T-cell (primary cell): ENCODE measurements around the gene SLC23A2. TPM values are rescaled to one million over a fixed set of nuclear protein-coding genes. Genes with fewer than 3 reads are reported as not detected.

ENCODE experiments used
- ATAC-seq, 4 experiments: fragments of 200-7000 bp in 3 of 4; fragments of 150-1000 bp in 1 of 4; cut with Tn5 transposase; replicated peaks in 1 of 4; 1 replicate in 3 of 4; 2 replicates in 1 of 4; pipeline ENCODE4 v1.10.0; 2021; ENCODE audit warnings: moderate library complexity in 3 of 4, mild to moderate bottlenecking in 2 of 4, moderate number of reproducible peaks in 1 of 4
- CTCF ChIA-PET, 2 donors: fragments of 300-600 bp; sonication (Branson Sonifier 250); formaldehyde crosslinking; loops; one replicate each; lab custom pipeline; 2022; ENCODE audit warnings: antibody characterized with exemption in 2 of 2; lab: Charles Lee
- POLR2A ChIA-PET, 2 donors: fragments of 300-600 bp; sonication (Branson Sonifier 250); formaldehyde crosslinking; loops; one replicate each; lab custom pipeline; 2022; ENCODE audit warnings: antibody characterized with exemption in 2 of 2; lab: Charles Lee
- DNase-seq, 35 experiments: peaks; one replicate each; pipeline versions ENCODE4 v3.0.0 to v3.0.0-alpha.2; 2013 to 2023
- H3K27ac ChIP-seq: one replicate; pipeline ENCODE4 v1.5.1; 2013; ENCODE audit warnings: low read length
- H3K27me3 ChIP-seq, 2 experiments: replicated peaks in 1 of 2; 1 replicate in 1 of 2; 2 replicates in 1 of 2; pipeline versions ENCODE4 v1.6.1 to v1.7.0; 2013; ENCODE audit warnings: low read length in 1 of 2, mixed read lengths in 1 of 2; ENCODE audit not compliant: control insufficient read depth in 2 of 2, insufficient read depth in 2 of 2; ENCODE audit errors: extremely low read depth in 1 of 2
- H3K36me3 ChIP-seq, 2 donors: 1 replicate in 1 of 2; 2 replicates in 1 of 2; pipeline versions ENCODE4 v1.6.1 to v1.7.0; 2013; ENCODE audit warnings: low read length in 1 of 2; ENCODE audit not compliant: control insufficient read depth in 2 of 2, insufficient read depth in 1 of 2; ENCODE audit errors: extremely low read depth in 1 of 2
- H3K4me1 ChIP-seq, 2 experiments: 1 replicate in 1 of 2; 2 replicates in 1 of 2; pipeline versions ENCODE4 v1.6.1 to v1.7.0; 2013; ENCODE audit warnings: low read length in 2 of 2, mixed read lengths in 1 of 2; ENCODE audit not compliant: insufficient read depth in 2 of 2, control insufficient read depth in 1 of 2; ENCODE audit errors: extremely low read depth in 1 of 2
- H3K4me3 ChIP-seq, 2 donors: 1 replicate in 1 of 2; 2 replicates in 1 of 2; pipeline versions ENCODE4 v1.5.1 to v1.7.0; 2013; ENCODE audit warnings: mild to moderate bottlenecking in 2 of 2, low read length in 1 of 2, moderate library complexity in 1 of 2; ENCODE audit not compliant: control insufficient read depth in 1 of 2; ENCODE audit errors: extremely low read depth in 1 of 2
- H3K9me3 ChIP-seq: 2 replicates; pipeline ENCODE4 v1.7.0; 2013
- H3K27ac Mint-ChIP-seq, 2 donors: one replicate each; pipeline ENCODE4 v1.8.0; 2020 to 2021; ENCODE audit warnings: mild to moderate bottlenecking in 2 of 2, mixed read lengths in 2 of 2
- H3K27me3 Mint-ChIP-seq, 2 donors: one replicate each; pipeline ENCODE4 v1.8.0; 2021 to 2022; ENCODE audit warnings: mixed read lengths in 2 of 2
- H3K36me3 Mint-ChIP-seq: one replicate; pipeline ENCODE4 v1.8.0; 2021; ENCODE audit warnings: mixed read lengths
- H3K4me1 Mint-ChIP-seq, 3 donors: one replicate each; pipeline ENCODE4 v1.8.0; 2020 to 2022; ENCODE audit warnings: mixed read lengths in 3 of 3, mild to moderate bottlenecking in 1 of 3
- H3K4me3 Mint-ChIP-seq, 3 donors: one replicate each; pipeline ENCODE4 v1.8.0; 2020 to 2022; ENCODE audit warnings: mild to moderate bottlenecking in 3 of 3, mixed read lengths in 3 of 3, moderate library complexity in 3 of 3
- H3K9me3 Mint-ChIP-seq, 3 donors: one replicate each; pipeline ENCODE4 v1.8.0; 2020 to 2022; ENCODE audit warnings: mixed read lengths in 3 of 3
- WGBS: methylation state at CpG from one replicate; pipeline ENCODE4 v1.1.5; 2013; ENCODE audit warnings: missing lambda C conversion rate; ENCODE audit not compliant: insufficient coverage; 5-methylcytosine and 5-hydroxymethylcytosine counted together
- total RNA-seq, 35 experiments: library from RNA in 6 of 35; stranded (reverse) in 6 of 35; fragments of 120-200 nt in 1 of 35; gene quantifications; one replicate each; pipeline versions ENCODE4 v1.2.1 to v1.2.4 and lab custom pipeline; 2013 to 2026

Gene SLC23A2
- total RNA-seq, 5 donors from 2014 or later (not counting 1 experiment from before 2014, with no cell fraction given): 17.7 to 22.9 (median 20.9) TPM

DNA sequence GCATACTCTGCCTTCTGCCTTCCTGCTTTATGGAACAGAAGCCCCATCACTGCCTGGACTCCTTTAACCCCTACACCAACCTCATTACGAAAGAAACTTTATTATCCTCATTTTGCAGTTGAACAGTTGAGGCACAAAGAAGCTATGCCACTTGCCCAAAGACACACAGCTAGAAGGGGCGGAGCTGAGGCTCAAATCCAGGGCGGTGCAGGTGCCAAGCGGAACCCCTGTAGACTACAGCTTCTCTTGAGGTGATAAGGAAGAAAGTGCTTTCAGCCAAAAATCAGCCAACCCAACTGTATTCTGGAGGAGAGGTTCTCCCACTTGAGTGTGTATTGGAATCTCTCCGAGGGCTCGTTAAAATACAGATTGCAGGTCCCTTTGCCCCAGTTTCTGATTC is 189.1 kb downstream of the SLC23A2 start:
- Mint-ChIP-seq H3K27me3 (no peaks in the 10 kb centered on the region), H3K36me3 (peaks cover 15% of the 10 kb centered on the region), H3K4me1 (peaks cover 87 to 90% (median 90%) of the 10 kb centered on the region in 3 donors), H3K9me3 (no peaks in the 10 kb centered on the region), H3K4me3 (peak overlapping the region; percentile 65 to 81 (median 68)), H3K27ac (peak overlapping the region; percentile 97 to 98)
- no peaks in the 10 kb centered on the region for H3K27me3 ChIP-seq
- peaks cover 6 to 13% of the 10 kb centered on the region in 2 donors for H3K36me3 ChIP-seq
- no peaks in the 10 kb centered on the region for H3K9me3 ChIP-seq
- CTCF ChIA-PET: interaction anchor here in 1 of 2 donors (0.9 to 1.5 kb wide), 3 partner anchors 12 to 150 kb away, joined by 3 to 6 read pairs (median 4); no protein-coding TSS in a partner anchor
- peak overlapping the region; percentile 99 for H3K27ac ChIP-seq
- no peak for ATAC-seq
- H3K4me1 ChIP-seq: peaks cover 64 to 86% of the 10 kb centered on the region in 2 experiments
- POLR2A ChIA-PET: interaction anchor here in 1 of 2 donors (0.5 to 1.3 kb wide), 3 partner anchors 15 to 315 kb away, joined by 3 to 6 read pairs (median 3); partner anchors contain the start of gene CDS2
- peak in 12 of 35 experiments; percentile 15 to 46 (median 26) for DNase-seq
- H3K4me3 ChIP-seq: peak overlapping the region; percentile 9 to 44
- WGBS: 16% methylated on average over 2 of the region's 6 CpGs

DNA sequence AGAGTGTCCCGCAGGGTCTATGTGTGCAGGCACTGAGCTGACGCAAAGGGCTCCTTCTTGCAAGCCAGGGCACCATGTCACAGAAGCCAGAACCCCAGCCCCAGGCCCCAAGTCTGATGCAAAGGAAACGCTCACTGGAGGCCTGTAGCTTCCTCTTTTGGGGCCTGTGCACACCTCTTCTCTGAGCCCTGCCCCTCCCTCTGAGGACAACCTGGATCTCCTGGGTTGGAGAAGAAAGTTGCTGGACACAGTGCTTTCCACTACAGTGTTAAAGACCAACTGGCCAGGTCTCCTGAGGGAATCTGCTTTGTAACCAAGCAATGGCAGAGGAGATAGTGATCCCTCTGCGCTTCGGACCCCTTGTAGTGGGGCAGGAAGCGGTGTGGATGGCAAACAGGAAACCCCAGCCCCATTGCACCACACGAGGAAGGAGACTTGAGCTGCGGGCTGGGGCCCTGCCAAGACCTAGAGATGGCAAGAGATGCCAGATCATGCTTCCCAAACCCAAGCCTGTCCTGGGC is 189.6 kb downstream of the SLC23A2 start:
- H3K36me3 ChIP-seq: peaks cover 6 to 11% of the 10 kb centered on the region in 2 donors
- ATAC-seq (peak; percentile 42 to 71 (median 68)), DNase-seq (peak; percentile 62 to 86 (median 76))
- peak overlapping the region; percentile 9 to 56 for H3K4me3 ChIP-seq
- Mint-ChIP-seq H3K36me3 (peaks cover 14% of the 10 kb centered on the region), H3K9me3 (no peaks in the 10 kb centered on the region), H3K27ac (peak overlapping the region; percentile 97 to 98), H3K4me3 (peak overlapping the region; percentile 65 to 81 (median 68)), H3K4me1 (peaks cover 87 to 94% (median 90%) of the 10 kb centered on the region in 3 donors), H3K27me3 (no peaks in the 10 kb centered on the region)
- no peaks in the 10 kb centered on the region for H3K27me3 ChIP-seq
- 6% methylated on average over 6 of the region's 8 CpGs for WGBS
- ChIA-PET POLR2A (interaction anchor here in 1 of 2 donors (0.5 to 1.3 kb wide), 3 partner anchors 14 to 315 kb away, joined by 3 to 6 read pairs (median 3); partner anchors contain the start of gene CDS2), CTCF (interaction anchor here in 1 of 2 donors (0.9 to 1.5 kb wide), 3 partner anchors 13 to 150 kb away, joined by 3 to 6 read pairs (median 4); no protein-coding TSS in a partner anchor)
- H3K9me3 ChIP-seq: no peaks in the 10 kb centered on the region
- H3K27ac ChIP-seq: peak overlapping the region; percentile 99
- H3K4me1 ChIP-seq: peaks cover 64 to 86% of the 10 kb centered on the region in 2 experiments

DNA sequence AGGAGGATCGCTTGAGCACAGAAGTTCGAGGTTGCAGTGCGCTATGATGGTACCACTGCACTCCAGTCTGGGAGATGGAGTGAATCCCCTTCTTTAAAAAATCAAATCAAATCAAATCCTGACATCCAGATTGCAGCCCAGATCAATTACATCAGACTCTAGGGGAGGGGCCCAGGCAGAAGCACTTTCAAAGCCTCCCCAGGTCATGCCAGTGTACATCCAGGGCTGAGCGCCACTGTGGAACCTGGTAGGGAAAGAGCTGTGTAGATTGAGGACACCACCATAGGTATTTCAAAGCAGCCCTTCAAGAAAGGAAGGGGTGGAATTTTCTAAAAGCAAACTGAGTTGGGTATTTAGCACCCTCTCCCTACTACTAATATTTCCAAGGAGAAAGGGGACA is 190.1 kb downstream of the SLC23A2 start:
- CTCF ChIA-PET: interaction anchor here in 1 of 2 donors (1.5 kb wide), 1 partner anchor 13 kb away, joined by 4 read pairs; no protein-coding TSS in a partner anchor
- DNase-seq (no peak), ATAC-seq (no peak)
- Histone ChIP-seq H3K9me3 (no peaks in the 10 kb centered on the region), H3K4me3 (peak overlapping the region in 1 of 2 donors; percentile 56), H3K4me1 (peaks cover 64 to 86% of the 10 kb centered on the region in 2 experiments), H3K27me3 (no peaks in the 10 kb centered on the region), H3K36me3 (peaks cover 6 to 11% of the 10 kb centered on the region in 2 donors), H3K27ac (peak overlapping the region; percentile 99)
- Mint-ChIP-seq H3K36me3 (peaks cover 13% of the 10 kb centered on the region), H3K27ac (peak overlapping the region; percentile 97 to 98), H3K4me1 (peaks cover 86 to 96% (median 90%) of the 10 kb centered on the region in 3 donors), H3K9me3 (no peaks in the 10 kb centered on the region), H3K4me3 (peak overlapping the region in 2 of 3 donors; percentile 68 to 81), H3K27me3 (no peaks in the 10 kb centered on the region)
- no CpG with 5 or more reads among the region's 4 CpGs for whole genome bisulfite sequencing
- POLR2A ChIA-PET: interaction anchor here in 1 of 2 donors (1.3 kb wide), 1 partner anchor 315 kb away, joined by 6 read pairs; the partner anchor contains the start of gene CDS2

DNA sequence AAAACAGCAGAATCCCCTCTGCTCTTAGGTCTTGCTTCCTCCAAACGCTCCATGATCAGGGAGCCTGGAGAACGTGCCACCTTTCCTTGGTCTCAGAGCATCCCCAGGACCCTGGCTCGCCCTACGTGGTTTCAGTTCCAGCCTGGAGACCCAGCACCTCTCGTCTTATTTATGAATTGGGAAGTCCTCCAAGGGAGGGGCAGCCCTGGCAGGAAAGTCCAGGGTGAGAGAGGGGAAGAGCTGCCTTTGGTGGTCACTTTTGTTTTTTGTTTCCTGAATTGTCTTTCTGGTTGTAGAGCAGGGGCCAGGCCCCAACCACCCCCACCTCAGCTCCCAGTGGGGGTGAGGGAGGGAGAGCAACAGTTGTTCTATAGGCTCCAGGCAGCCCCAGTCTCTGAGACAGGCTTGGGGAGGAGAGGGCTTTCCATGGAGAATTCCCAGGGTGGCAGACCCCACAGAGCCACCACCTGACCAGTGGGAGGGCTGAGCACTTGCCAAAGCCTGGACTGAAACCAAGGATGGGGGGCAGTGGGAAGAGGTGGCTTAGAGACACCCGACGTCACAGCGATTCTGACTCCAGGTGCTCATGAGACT is 190.8 kb downstream of the SLC23A2 start:
- Mint-ChIP-seq H3K27me3 (no peaks in the 10 kb centered on the region), H3K36me3 (peaks cover 12% of the 10 kb centered on the region), H3K4me3 (peak overlapping the region in 2 of 3 donors; percentile 68 to 81), H3K4me1 (peaks cover 86 to 95% (median 91%) of the 10 kb centered on the region in 3 donors), H3K9me3 (no peaks in the 10 kb centered on the region), H3K27ac (peak overlapping the region; percentile 97 to 98)
- Histone ChIP-seq H3K27me3 (no peaks in the 10 kb centered on the region), H3K4me3 (peak overlapping the region in 1 of 2 donors; percentile 27), H3K9me3 (no peaks in the 10 kb centered on the region), H3K27ac (peak overlapping the region; percentile 99), H3K4me1 (peaks cover 63 to 85% of the 10 kb centered on the region in 2 experiments), H3K36me3 (peaks cover 8 to 15% of the 10 kb centered on the region in 2 donors)
- no peak for DNase-seq
- ATAC-seq: no peak
- ChIA-PET CTCF (no interaction called here), POLR2A (no interaction called here)
- 100% methylated on average over 3 of the region's 8 CpGs for WGBS

DNA sequence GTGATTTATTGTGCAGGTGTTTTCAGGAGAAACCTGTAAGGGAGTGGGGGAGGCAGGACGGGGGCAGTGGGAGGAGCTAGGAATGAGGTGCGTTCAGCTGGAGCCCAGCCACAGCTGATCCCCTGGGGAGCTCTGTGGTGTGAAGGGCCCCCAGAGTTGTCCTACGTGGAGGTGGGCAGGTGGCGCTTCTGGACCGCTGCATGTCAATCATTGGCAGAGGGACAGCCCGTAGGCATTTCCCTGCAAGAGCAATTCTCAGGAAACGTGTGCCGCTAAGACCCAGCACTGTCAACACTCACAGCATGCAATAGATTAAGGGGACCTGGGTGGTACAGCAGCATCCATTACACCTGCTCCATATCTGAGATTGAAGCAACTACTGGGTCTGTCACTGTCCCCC is 191.6 kb downstream of the SLC23A2 start:
- ATAC-seq (no peak), DNase-seq (peak in 8 of 35 experiments; percentile 22 to 47 (median 36))
- no peaks in the 10 kb centered on the region for H3K9me3 Mint-ChIP-seq
- ChIA-PET CTCF (no interaction called here), POLR2A (no interaction called here)
- H3K4me3 Mint-ChIP-seq: peak overlapping the region in 1 of 3 donors; percentile 81
- Histone ChIP-seq H3K9me3 (no peaks in the 10 kb centered on the region), H3K4me3 (peak overlapping the region in 1 of 2 donors; percentile 5), H3K27ac (peak overlapping the region; percentile 4), H3K36me3 (peaks cover 15 to 22% of the 10 kb centered on the region in 2 donors), H3K4me1 (peaks cover 57 to 77% of the 10 kb centered on the region in 2 experiments), H3K27me3 (no peaks in the 10 kb centered on the region)
- peaks cover 11% of the 10 kb centered on the region for H3K36me3 Mint-ChIP-seq
- no peaks in the 10 kb centered on the region for H3K27me3 Mint-ChIP-seq
- WGBS: 52% methylated on average over 6 of the region's 8 CpGs
- H3K27ac Mint-ChIP-seq: peak overlapping the region; percentile 97 to 98
- peaks cover 84 to 95% (median 91%) of the 10 kb centered on the region in 3 donors for H3K4me1 Mint-ChIP-seq

DNA sequence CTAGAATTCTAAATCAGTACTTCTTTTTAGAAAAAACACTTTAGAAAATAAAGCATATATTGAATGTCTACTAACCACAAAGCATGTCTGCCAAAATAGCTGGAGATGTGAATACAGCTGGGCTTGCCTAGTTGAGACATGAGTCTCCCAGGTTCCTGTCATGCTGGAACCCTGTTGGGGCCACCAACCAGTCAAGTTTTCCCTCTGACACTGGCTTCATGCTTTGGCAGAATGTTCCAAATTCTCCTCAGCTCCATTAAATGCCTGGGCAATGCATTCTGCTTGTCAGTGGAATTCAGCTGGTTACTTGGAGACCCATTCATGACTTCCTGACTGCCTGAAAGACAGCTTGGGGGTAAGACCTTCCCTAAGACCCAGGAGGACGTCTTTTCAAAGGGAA is 192.4 kb downstream of the SLC23A2 start:
- POLR2A ChIA-PET: interaction anchor here in 1 of 2 donors (0.6 kb wide), 1 partner anchor 724 kb away, joined by 10 read pairs; no protein-coding TSS in a partner anchor
- CTCF ChIA-PET: interaction anchor here in 1 of 2 donors (0.7 kb wide), 1 partner anchor 422 kb away, joined by 4 read pairs; no protein-coding TSS in a partner anchor
- 83% methylated on average over 1 of the region's 1 CpG for WGBS

More for the DNA sequence above, 192.4 kb downstream of the SLC23A2 start:
- H3K9me3 ChIP-seq: no peaks in the 10 kb centered on the region
- peaks cover 15 to 25% of the 10 kb centered on the region in 2 donors for H3K36me3 ChIP-seq
- Mint-ChIP-seq H3K36me3 (peaks cover 11% of the 10 kb centered on the region), H3K4me1 (peaks cover 78 to 88% (median 84%) of the 10 kb centered on the region in 3 donors), H3K27ac (peak overlapping the region; percentile 97 to 98), H3K4me3 (peak overlapping the region in 2 of 3 donors; percentile 52 to 81), H3K9me3 (no peaks in the 10 kb centered on the region), H3K27me3 (no peaks in the 10 kb centered on the region)
- ATAC-seq (no peak), DNase-seq (peak in 1 of 35 experiments; percentile 9)
- peak overlapping the region; percentile 4 for H3K27ac ChIP-seq
- H3K4me3 ChIP-seq: no peak overlapping the region
- H3K4me1 ChIP-seq: peaks cover 57 to 68% of the 10 kb centered on the region in 2 experiments
- H3K27me3 ChIP-seq: no peaks in the 10 kb centered on the region
